LHCN-M2 (cell line): ENCODE data around the gene IRAK3. TPM values are rescaled to one million over a fixed set of nuclear protein-coding genes. Genes with fewer than 3 reads are reported as not detected.

Source experiments
- DNase-seq: peaks from one replicate; pipeline ENCODE4 v3.0.0-alpha.2; 2012; ENCODE audit warnings: low read depth
- total RNA-seq: library from RNA; depleted of rRNA; stranded (reverse); fragments of >200 nt; gene quantifications from 2 replicates; pipeline ENCODE4 v1.2.3, GENCODE V29; 2014

The IRAK3 gene
- total RNA-seq, 1 experiment from 2014 or later = 0.63 TPM

DNA sequence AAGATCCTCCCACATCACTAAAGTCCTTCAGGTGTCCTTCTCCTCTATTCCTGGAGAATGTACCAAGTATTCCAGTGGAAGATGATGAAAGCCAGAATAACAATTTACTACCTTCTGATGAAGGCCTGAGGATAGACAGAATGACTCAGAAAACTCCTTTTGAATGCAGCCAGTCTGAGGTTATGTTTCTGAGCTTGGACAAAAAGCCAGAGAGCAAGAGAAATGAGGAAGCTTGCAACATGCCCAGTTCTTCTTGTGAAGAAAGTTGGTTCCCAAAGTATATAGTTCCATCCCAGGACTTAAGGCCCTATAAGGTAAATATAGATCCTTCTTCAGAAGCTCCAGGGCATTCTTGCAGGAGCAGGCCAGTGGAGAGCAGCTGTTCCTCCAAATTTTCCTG lies 58.7 kb downstream of the IRAK3 start:
- no peak for DNase-seq

GRCh38 chr12:66251049-66251448 lies 62.0 kb downstream of the IRAK3 start:
- DNase-seq = no peak

DNA sequence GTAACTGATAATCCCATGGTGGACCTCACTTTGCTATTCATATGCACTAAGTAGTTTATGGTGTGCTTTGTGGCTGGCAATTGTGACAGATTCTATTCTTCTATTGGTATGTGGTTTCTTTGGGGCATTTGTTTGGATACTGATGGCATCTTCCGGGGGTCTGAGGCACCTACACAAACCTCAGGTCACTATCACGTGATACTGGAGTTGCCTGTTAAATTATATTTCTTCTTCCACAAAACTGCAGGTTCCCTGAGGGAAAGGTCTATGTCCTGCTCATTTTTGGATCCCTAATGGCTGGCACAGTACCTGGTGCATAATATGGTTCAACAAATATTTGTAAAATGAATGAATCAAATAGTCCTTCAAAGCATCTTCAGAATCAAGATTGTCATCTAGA lies 63.8 kb downstream of the IRAK3 start:
- no peak for DNase-seq

DNA sequence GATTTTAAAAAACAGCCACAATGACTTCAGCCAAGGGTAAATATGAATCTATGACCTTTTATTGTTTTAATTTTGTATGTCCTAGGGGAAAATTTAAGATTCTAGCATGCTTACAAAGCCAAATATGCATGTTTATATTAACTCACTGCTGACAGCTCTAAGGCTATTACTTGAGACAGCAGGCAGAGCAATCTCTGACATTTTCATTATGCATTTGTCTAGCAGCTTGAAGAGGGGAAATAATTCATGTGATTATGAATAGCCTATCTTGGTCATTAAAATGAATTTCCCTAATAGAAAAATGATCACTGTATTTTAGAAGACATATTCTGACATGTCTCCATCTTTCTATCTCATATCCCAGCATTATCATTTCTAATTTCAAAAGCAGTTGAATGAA lies 66.7 kb downstream of the IRAK3 start:
- DNase-seq = no peak

DNA sequence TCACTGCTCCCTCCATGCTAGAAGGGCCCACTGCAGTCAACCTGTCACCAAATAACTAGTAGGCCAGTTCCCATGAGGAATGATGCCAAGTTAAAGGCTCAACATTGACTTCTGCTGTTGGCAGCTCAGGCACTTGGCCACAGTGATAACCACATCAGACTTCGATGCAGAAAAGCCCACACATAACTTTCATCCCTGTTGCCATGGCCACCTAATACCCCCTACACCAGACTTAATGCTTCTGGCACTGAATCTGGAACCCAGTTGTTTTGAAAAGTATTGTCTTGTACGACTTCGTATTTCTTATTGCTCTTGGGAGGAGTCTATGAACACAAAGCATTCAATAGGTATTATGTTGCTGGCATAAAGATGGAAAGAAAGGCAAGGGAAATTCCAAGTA lies 69.0 kb downstream of the IRAK3 start:
- no peak for DNase-seq

GRCh38 chr12:66262737-66263136 lies 73.7 kb downstream of the IRAK3 start:
- no peak for DNase-seq

GRCh38 chr12:66268562-66268961 lies 79.5 kb downstream of the IRAK3 start:
- DNase-seq = no peak

DNA sequence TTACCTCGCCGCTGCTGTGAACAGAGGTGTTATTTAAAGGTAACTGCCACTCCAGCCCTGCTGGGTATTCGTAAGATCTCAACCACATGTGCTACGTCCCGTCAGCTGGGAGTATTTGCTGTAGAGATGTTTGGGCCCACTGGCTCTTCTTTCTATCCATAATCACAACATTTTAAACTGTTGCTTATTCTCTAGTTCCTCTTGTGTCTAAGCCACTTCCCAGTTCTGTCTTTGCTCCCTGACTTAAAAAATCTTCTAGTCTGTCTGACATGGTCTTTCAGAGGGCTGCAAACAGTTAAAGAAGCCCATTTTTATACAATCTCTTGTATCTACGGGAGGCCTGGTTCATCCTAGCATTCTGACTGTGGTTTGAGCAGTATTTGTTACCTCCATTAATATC lies 80.1 kb downstream of the IRAK3 start:
- no peak for DNase-seq

- peak; percentile 48 for DNase-seq
These were observed 80.9 kb downstream of the IRAK3 start for GRCh38 chr12:66269757-66270383.

DNA sequence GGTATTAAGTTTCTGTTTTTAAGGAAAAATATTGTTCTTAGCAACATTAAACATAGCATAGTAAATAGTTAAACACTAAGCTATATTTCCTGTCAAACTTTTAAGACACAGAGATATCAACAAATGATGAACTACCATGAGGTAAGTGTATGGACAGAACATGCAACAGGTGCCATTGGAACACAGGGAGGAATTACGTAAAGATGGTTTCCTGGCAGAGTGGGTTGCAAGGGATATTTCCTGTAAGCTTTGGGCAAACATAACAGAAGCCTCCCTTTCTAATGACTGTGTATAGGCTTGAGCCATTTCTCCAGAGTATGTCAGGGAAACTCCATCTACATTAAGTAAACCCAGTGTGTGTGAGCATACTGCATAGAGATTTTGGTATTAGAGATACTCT lies 81.6 kb downstream of the IRAK3 start:
- no peak for DNase-seq

DNA sequence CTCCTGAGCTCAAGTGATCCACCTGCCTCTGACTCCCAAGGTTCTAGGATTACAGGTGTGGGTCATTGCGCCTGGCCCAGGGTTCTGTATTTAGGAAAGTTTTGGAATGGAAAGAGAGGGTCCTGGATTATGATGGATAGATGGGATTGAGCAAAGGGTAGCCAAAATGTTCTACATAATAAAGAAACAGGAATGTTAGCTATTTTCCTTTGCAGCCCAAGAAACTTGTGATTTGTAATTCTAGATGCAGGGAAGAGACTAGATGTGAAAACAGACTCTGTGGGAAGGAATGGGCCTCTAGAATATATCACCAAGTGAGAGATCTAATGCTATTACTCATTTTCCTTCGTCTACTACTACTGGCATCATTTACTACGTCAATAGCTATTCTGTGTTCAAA lies 83.6 kb downstream of the IRAK3 start:
- no peak for DNase-seq

- DNase-seq = no peak
These were observed 84.1 kb downstream of the IRAK3 start for GRCh38 chr12:66273147-66273546.

- DNase-seq = no peak
These were observed 86.0 kb downstream of the IRAK3 start for GRCh38 chr12:66275040-66275439.

DNA sequence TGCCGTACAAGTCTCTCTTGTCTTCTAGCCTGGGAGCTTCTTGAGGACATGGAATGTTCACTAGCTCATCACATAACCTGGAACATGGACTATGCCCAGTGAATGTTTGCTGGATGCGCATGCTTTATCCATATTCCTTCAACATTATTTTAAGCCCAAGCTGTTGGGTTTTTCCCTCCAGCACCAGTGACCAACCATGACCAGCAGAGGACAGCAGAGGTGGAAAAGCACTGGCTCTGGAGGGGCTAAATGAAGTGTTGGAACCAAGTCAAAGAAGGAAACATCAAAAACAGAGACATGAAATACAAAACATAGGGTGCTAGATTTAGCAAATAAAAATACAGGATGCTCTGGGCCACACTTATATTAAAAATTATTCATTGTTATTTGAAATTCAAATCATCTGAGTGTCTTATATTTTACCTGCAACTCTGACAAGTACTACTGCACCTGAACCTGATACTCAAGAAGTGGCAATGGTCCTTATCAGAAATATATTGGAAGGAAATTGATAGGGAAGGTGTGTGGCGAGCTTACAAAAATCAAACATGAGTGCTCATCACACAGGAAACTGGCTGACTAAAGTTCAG lies 90.2 kb downstream of the IRAK3 start:
- peak; percentile 24 for DNase-seq

- no peak for DNase-seq
These were observed 91.5 kb downstream of the IRAK3 start for GRCh38 chr12:66280561-66280960.

- no peak for DNase-seq
These were observed 93.2 kb downstream of the IRAK3 start for GRCh38 chr12:66282244-66282643.

DNA sequence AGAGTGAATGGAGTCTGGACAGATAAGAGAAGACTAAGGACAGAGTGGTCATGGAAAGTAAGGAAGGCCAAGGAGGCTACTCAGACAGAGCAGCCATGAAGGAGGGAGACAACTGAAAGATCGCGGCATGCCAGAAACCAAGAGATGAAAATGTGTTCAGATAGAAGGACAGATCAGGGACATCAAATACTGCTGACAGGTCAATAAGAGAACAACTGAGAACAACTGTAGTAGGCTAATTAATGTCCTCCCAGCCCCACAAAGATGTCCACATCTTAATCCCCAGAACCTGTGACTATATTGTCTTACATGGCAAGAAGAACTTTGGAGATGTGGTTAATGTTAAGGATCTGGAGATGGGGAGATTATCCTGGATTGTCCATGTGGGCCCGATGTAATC lies 98.3 kb downstream of the IRAK3 start:
- DNase-seq = no peak

GRCh38 chr12:66288121-66288520 lies 99.1 kb downstream of the IRAK3 start:
- DNase-seq = no peak

DNA sequence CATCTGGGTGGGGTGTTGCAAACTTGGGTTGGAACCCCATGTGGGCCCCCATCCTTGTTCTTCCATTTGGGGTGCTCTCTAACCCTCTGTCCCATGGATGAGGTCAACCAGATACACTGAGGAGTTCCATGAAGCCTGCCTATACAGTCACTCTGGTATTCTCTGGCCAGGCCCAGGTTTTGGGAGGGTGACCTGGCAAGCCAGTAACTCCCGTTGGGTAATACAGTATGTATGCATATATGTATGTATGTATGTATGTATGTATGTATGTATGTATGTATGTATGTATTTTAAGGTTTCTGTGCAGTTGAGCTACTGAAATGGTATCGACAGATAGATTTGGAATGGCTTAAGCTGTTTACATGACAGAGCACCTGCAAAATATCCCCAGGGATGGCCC lies 100.5 kb downstream of the IRAK3 start:
- no peak for DNase-seq

- DNase-seq = no peak
These were observed 101.7 kb downstream of the IRAK3 start for GRCh38 chr12:66290716-66291200.

- DNase-seq = peak; percentile 17
These were observed 107.2 kb downstream of the IRAK3 start for GRCh38 chr12:66296176-66296683.

DNA sequence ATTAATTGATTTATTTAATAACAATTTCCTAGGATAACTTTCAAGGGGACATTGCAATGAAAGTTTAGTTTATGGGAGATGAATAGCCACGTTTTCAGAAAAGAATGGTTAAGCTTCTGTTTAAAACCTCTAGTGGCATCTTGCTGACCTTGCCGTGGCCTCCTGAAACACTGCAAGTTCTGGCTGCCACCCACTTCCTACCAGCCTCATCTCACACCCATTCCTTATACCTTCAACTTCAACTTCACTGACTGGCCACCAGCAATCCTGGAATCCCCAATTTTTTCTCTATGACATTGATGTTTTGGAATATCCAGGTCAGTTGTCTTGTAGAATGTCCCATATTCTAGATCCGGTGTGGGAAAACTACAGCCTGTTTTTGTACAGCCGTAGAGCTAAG lies 108.1 kb downstream of the IRAK3 start:
- DNase-seq = no peak

GRCh38 chr12:66297923-66298322 lies 108.9 kb downstream of the IRAK3 start:
- DNase-seq = no peak
